DND-41 (cell line): Measurements from ENCODE around the gene SLC16A12.
"Not testable (repeated sequence)": the region's sequence is repeated elsewhere in the genome, so short reads cannot be mapped to it uniquely, and the experiment has no call there.

ENCODE experiments used
- ATAC-seq: fragments of 200-7000 bp; cut with Tn5 transposase; 3 replicates; pipeline ENCODE4 v1.9.1; 2021; ENCODE audit warnings: low read depth; ENCODE audit not compliant: insufficient read depth
- DNase-seq: peaks from one replicate; pipeline ENCODE4 v3.0.0-alpha.2; 2020
- H2AFZ ChIP-seq: 2 replicates; pipeline ENCODE4 v1.6.0; 2012; ENCODE audit warnings: low read depth, low read length
- H3K27ac ChIP-seq: 2 replicates; pipeline ENCODE4 v1.5.1; 2012; ENCODE audit warnings: low read length, inconsistent platforms
- H3K27me3 ChIP-seq: fragments of 200-600 bp; sonication (generic); 2 replicates; pipeline ENCODE4 v1.6.0; 2012; ENCODE audit warnings: low read length, mild to moderate bottlenecking, inconsistent platforms; ENCODE audit not compliant: insufficient read depth, poor library complexity
- H3K36me3 ChIP-seq: 2 replicates; pipeline ENCODE4 v1.5.1; 2012; ENCODE audit warnings: low read length, inconsistent platforms; ENCODE audit not compliant: insufficient read depth
- H3K4me1 ChIP-seq: 2 replicates; pipeline ENCODE4 v1.5.1; 2012; ENCODE audit warnings: mild to moderate bottlenecking, low read length; ENCODE audit not compliant: insufficient read depth
- H3K4me2 ChIP-seq: 2 replicates; pipeline ENCODE4 v1.6.0; 2012; ENCODE audit warnings: mild to moderate bottlenecking, moderate library complexity, low read length, inconsistent platforms; ENCODE audit not compliant: insufficient read depth
- H3K4me3 ChIP-seq, 2 experiments: fragments of 200-600 bp in 1 of 2; shearing (Covaris generic) in 1 of 2; 2 replicates each; pipeline ENCODE4 v1.5.1; 2012 to 2016; ENCODE audit warnings: inconsistent platforms in 2 of 2, low read length in 2 of 2, mild to moderate bottlenecking in 2 of 2, low read depth in 1 of 2, moderate library complexity in 1 of 2
- H3K79me2 ChIP-seq: 2 replicates; pipeline ENCODE4 v1.6.0; 2012; ENCODE audit warnings: low read length, inconsistent platforms; ENCODE audit not compliant: insufficient read depth
- H3K9ac ChIP-seq: 2 replicates; pipeline ENCODE4 v1.6.0; 2012; ENCODE audit warnings: low read depth, mild to moderate bottlenecking, inconsistent platforms, low read length, moderate library complexity
- H3K9me3 ChIP-seq: 2 replicates; pipeline ENCODE4 v1.5.1; 2012; ENCODE audit warnings: low read length, moderate library complexity, mild to moderate bottlenecking, inconsistent platforms; ENCODE audit not compliant: insufficient read depth, severe bottlenecking
- H4K20me1 ChIP-seq: 2 replicates; pipeline ENCODE4 v1.6.0; 2012; ENCODE audit warnings: low read length; ENCODE audit not compliant: insufficient read depth
- EZH2 ChIP-seq: IDR thresholded peaks from 3 replicates; pipeline ENCODE4 v1.6.1; 2012; ENCODE audit warnings: borderline replicate concordance, low read depth, mild to moderate bottlenecking, moderate library complexity, low read length, inconsistent platforms; ENCODE audit not compliant: severe bottlenecking
- TF ChIP-seq, protein P1 (sequence below): IDR thresholded peaks from 2 replicates; pipeline ENCODE4 v1.5.1; 2012; ENCODE audit warnings: borderline replicate concordance, low read length, moderate library complexity, mild to moderate bottlenecking; ENCODE audit not compliant: poor library complexity, severe bottlenecking; ENCODE audit errors: extremely low read depth

Gene SLC16A12

GRCh38 chr10:89549510-89549909, 14.1 kb upstream of the SLC16A12 start:
- TF ChIP-seq, protein P1, sequence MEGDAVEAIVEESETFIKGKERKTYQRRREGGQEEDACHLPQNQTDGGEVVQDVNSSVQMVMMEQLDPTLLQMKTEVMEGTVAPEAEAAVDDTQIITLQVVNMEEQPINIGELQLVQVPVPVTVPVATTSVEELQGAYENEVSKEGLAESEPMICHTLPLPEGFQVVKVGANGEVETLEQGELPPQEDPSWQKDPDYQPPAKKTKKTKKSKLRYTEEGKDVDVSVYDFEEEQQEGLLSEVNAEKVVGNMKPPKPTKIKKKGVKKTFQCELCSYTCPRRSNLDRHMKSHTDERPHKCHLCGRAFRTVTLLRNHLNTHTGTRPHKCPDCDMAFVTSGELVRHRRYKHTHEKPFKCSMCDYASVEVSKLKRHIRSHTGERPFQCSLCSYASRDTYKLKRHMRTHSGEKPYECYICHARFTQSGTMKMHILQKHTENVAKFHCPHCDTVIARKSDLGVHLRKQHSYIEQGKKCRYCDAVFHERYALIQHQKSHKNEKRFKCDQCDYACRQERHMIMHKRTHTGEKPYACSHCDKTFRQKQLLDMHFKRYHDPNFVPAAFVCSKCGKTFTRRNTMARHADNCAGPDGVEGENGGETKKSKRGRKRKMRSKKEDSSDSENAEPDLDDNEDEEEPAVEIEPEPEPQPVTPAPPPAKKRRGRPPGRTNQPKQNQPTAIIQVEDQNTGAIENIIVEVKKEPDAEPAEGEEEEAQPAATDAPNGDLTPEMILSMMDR, result no peak
- TF ChIP-seq EZH2, result no peak

DNA sequence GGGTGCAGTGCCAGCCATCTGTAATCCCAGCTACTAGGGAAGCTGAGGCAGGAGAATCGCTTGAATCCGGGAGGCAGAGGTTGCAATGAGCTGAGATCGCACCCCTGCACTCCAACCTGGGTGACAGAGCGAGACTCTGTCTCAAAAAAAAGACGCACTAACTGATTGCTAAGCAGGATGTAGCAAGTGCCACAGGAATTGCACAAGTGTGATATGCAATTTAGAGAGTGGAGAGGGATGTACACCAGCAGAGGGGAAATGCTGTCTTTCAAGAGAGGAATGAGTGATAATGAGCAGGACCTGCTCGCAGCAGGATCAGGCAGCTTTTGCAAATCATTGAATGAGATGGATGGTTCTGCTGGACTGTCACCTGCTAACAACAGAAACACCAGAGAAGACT, 13.3 kb upstream of the SLC16A12 start:
- DNase-seq, result no peak
- ATAC-seq, result no peak
- no peaks in the 10 kb centered on the region for H3K4me1 ChIP-seq
- TF ChIP-seq, protein P1, result no peak
- no peak for TF ChIP-seq EZH2
- no peak overlapping the region for H3K9ac ChIP-seq
- H3K27me3 ChIP-seq, result no peaks in the 10 kb centered on the region
- no peak overlapping the region for H2AFZ ChIP-seq
- H4K20me1 ChIP-seq, result no peaks in the 10 kb centered on the region
- H3K36me3 ChIP-seq, result no peaks in the 10 kb centered on the region
- no peaks in the 10 kb centered on the region for H3K9me3 ChIP-seq
- no peaks in the 10 kb centered on the region for H3K79me2 ChIP-seq
- H3K27ac ChIP-seq, result no peak overlapping the region
- H3K4me2 ChIP-seq, result no peak overlapping the region
- H3K4me3 ChIP-seq, result no peak overlapping the region

More at GRCh38 chr10:89549510-89549909, 14.1 kb upstream of the SLC16A12 start:
- no peak overlapping the region for H3K9ac ChIP-seq
- no peaks in the 10 kb centered on the region for H3K27me3 ChIP-seq
- H3K27ac ChIP-seq, result no peak overlapping the region
- H3K36me3 ChIP-seq, result no peaks in the 10 kb centered on the region
- no peaks in the 10 kb centered on the region for H4K20me1 ChIP-seq
- DNase-seq (no peak), ATAC-seq (no peak)
- H2AFZ ChIP-seq, result no peak overlapping the region
- no peaks in the 10 kb centered on the region for H3K79me2 ChIP-seq
- no peaks in the 10 kb centered on the region for H3K9me3 ChIP-seq
- H3K4me1 ChIP-seq, result no peaks in the 10 kb centered on the region
- H3K4me2 ChIP-seq, result no peak overlapping the region
- no peak overlapping the region for H3K4me3 ChIP-seq

DNA sequence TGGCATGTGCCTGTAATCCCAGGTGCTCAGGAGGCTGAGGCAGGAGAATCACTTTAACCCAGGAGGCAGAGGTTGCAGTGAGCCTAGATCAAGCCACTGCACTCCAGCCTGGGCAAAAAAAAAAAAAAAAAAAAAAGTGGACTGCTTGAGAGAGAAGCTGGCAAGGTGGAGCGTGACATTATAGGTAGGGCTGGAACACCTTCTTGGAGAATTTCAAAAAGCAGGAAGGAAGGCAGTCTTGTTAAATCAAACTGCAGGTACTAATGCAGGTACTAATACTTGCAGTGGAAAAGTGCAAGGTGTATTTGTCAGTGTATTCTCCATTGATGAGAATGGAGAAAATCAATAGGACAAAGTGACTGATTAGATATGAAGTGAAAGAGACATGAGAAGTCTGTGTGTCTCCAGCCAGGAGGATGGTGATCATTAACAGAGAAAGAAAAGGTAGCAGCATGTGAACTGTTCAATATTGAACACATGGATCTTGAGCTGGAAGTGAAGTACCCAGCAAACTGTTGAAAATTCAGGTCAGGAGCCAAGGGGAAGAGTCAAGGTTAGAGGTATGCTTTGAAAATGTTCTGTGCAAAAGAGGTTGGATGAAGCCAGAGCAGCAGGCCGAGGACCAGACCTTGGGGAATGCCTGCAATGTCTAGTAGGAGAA, 12.6 kb upstream of the SLC16A12 start:
- no peak overlapping the region for H3K4me3 ChIP-seq
- no peak overlapping the region for H3K4me2 ChIP-seq
- H3K27me3 ChIP-seq, result no peaks in the 10 kb centered on the region
- no peak overlapping the region for H2AFZ ChIP-seq
- no peaks in the 10 kb centered on the region for H3K79me2 ChIP-seq
- H3K4me1 ChIP-seq, result no peaks in the 10 kb centered on the region
- no peak overlapping the region for H3K27ac ChIP-seq
- H3K36me3 ChIP-seq, result no peaks in the 10 kb centered on the region
- ATAC-seq (no peak), DNase-seq (no peak)
- H3K9ac ChIP-seq, result no peak overlapping the region
- no peaks in the 10 kb centered on the region for H4K20me1 ChIP-seq
- no peaks in the 10 kb centered on the region for H3K9me3 ChIP-seq
- TF ChIP-seq, protein P1, result no peak
- no peak for TF ChIP-seq EZH2

- not testable (repeated sequence) for ATAC-seq, H2AFZ ChIP-seq
Observed at GRCh38 chr10:89546651-89547050, 11.3 kb upstream of the SLC16A12 start.

More at GRCh38 chr10:89546651-89547050, 11.3 kb upstream of the SLC16A12 start:
- H3K9ac ChIP-seq, H3K4me2 ChIP-seq, H3K27ac ChIP-seq, H3K79me2 ChIP-seq, DNase-seq, H3K4me1 ChIP-seq, H3K36me3 ChIP-seq, H3K4me3 ChIP-seq, H4K20me1 ChIP-seq, H3K27me3 ChIP-seq, H3K9me3 ChIP-seq: not testable (repeated sequence)
